Ovary (tissue), 3 donors: ENCODE results near the gene FOCAD.

ENCODE experiments used
- EP300 ChIP-seq: sonication (generic); formaldehyde crosslinking; IDR thresholded peaks from one replicate; pipeline ENCODE4 v1.6.1; 2017; ENCODE audit warnings: antibody characterized with exemption
- POLR2A ChIP-seq: fragments of 450-650 bp; IDR thresholded peaks from one replicate; pipeline ENCODE4 v1.6.1; 2017; ENCODE audit warnings: antibody characterized with exemption, mild to moderate bottlenecking, moderate library complexity
- TF ChIP-seq, protein P1 (sequence below), 3 donors: fragments of 450-650 bp in 2 of 3; fragments of 200-600 bp in 1 of 3; IDR thresholded peaks; one replicate each; pipeline versions ENCODE4 v1.5.1 to v1.8.0; 2016 to 2022; ENCODE audit warnings: antibody characterized with exemption in 3 of 3, mild to moderate bottlenecking in 1 of 3
- donor health status: DM: no; HTN: no; CAD: no.

DNA sequence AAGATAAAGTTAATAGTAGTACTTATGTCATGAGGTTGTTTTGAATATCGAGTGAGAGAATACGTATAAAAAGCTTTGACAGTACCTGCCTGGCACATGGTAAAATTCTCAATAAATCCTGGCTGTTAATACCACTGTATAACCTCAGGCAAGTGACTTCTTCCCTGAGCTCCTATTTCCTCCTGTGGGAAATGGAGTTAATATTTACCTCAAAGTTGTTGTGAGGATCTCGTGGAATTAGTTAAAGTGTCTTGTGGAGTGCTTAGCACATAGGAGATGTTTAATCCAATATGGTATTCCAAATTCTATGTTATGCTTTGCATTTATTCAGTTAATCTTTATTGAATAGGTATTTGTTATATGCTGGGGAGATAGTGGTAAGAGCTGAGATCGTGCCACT, 18.5 kb downstream of the FOCAD start:
- TF ChIP-seq POLR2A (no peak), EP300 (no peak)
- TF ChIP-seq, protein P1, sequence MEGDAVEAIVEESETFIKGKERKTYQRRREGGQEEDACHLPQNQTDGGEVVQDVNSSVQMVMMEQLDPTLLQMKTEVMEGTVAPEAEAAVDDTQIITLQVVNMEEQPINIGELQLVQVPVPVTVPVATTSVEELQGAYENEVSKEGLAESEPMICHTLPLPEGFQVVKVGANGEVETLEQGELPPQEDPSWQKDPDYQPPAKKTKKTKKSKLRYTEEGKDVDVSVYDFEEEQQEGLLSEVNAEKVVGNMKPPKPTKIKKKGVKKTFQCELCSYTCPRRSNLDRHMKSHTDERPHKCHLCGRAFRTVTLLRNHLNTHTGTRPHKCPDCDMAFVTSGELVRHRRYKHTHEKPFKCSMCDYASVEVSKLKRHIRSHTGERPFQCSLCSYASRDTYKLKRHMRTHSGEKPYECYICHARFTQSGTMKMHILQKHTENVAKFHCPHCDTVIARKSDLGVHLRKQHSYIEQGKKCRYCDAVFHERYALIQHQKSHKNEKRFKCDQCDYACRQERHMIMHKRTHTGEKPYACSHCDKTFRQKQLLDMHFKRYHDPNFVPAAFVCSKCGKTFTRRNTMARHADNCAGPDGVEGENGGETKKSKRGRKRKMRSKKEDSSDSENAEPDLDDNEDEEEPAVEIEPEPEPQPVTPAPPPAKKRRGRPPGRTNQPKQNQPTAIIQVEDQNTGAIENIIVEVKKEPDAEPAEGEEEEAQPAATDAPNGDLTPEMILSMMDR (IDR thresholded peaks at IDR 0.05), result no peak
